Cardiac fibroblast (primary cell): ENCODE results near the gene ZFYVE28.

Experiments used
- DNase-seq, 2 donors: peaks; one replicate each; pipeline versions ENCODE4 v3.0.0 to v3.0.0-alpha.2; 2010; ENCODE audit warnings: low read depth in 2 of 2
- H3K4me3 ChIP-seq, 2 donors: replicated peaks in 1 of 2; 1 replicate in 1 of 2; 2 replicates in 1 of 2; pipeline ENCODE4 v1.5.1; 2011; ENCODE audit warnings: low read depth in 2 of 2, low read length in 2 of 2, mild to moderate bottlenecking in 2 of 2, moderate library complexity in 1 of 2
- CTCF ChIP-seq: IDR thresholded peaks from one replicate; pipeline ENCODE4 v1.5.1; 2011; ENCODE audit warnings: low read depth, mild to moderate bottlenecking, low read length, inconsistent platforms

The ZFYVE28 gene

GRCh38 chr4:2395038-2395437 is 23.4 kb downstream of the ZFYVE28 start:
- H3K4me3 ChIP-seq = no peak overlapping the region
- DNase-seq = peak; percentile 65 to 74
- TF ChIP-seq CTCF = no peak

- H3K4me3 ChIP-seq = no peak overlapping the region
Observed at GRCh38 chr4:2394528-2394927, 23.9 kb downstream of the ZFYVE28 start.

GRCh38 chr4:2393353-2394270 is 24.8 kb downstream of the ZFYVE28 start:
- peak in 1 of 2 donors; percentile 30 for DNase-seq
- H3K4me3 ChIP-seq = no peak overlapping the region
- no peak for TF ChIP-seq CTCF

More at GRCh38 chr4:2394528-2394927, 23.9 kb downstream of the ZFYVE28 start:
- no peak for DNase-seq
- no peak for TF ChIP-seq CTCF

- no peak for DNase-seq
Observed at GRCh38 chr4:2390784-2391421, 27.5 kb downstream of the ZFYVE28 start.

GRCh38 chr4:2390146-2390545 is 28.3 kb downstream of the ZFYVE28 start:
- no peak for DNase-seq
- no peak for TF ChIP-seq CTCF
- H3K4me3 ChIP-seq = no peak overlapping the region

More at GRCh38 chr4:2390784-2391421, 27.5 kb downstream of the ZFYVE28 start:
- H3K4me3 ChIP-seq = no peak overlapping the region
- TF ChIP-seq CTCF = no peak

GRCh38 chr4:2389691-2390090 is 28.8 kb downstream of the ZFYVE28 start:
- TF ChIP-seq CTCF = no peak
- no peak for DNase-seq
- H3K4me3 ChIP-seq = no peak overlapping the region
